Muscle layer of colon (tissue), 2 donors: ENCODE data around the gene CACNA1E.
"Not testable (repeated sequence)": the region's sequence is repeated elsewhere in the genome, so short reads cannot be mapped to it uniquely, and the experiment has no call there.

Experiments
- H3K27ac ChIP-seq: one replicate; pipeline ENCODE4 v1.7.0; 2013; ENCODE audit warnings: low read depth, mild to moderate bottlenecking, low read length, moderate library complexity
- H3K27me3 ChIP-seq, 2 donors: one replicate each; pipeline ENCODE4 v1.7.0; 2013; ENCODE audit warnings: low read length in 2 of 2, mild to moderate bottlenecking in 2 of 2; ENCODE audit not compliant: insufficient read depth in 2 of 2, control insufficient read depth in 1 of 2
- H3K36me3 ChIP-seq: one replicate; pipeline ENCODE4 v1.7.0; 2013; ENCODE audit warnings: mild to moderate bottlenecking, low read length; ENCODE audit not compliant: insufficient read depth
- H3K4me1 ChIP-seq: one replicate; pipeline ENCODE4 v1.7.0; 2013; ENCODE audit warnings: mild to moderate bottlenecking, low read length; ENCODE audit not compliant: insufficient read depth
- H3K4me3 ChIP-seq, 2 donors: one replicate each; pipeline ENCODE4 v1.7.0; 2013; ENCODE audit warnings: low read length in 2 of 2, low read depth in 1 of 2, mild to moderate bottlenecking in 1 of 2, moderate library complexity in 1 of 2
- H3K9ac ChIP-seq: one replicate; pipeline ENCODE4 v1.7.0; 2013; ENCODE audit warnings: low read length
- H3K9me3 ChIP-seq: one replicate; pipeline ENCODE4 v1.7.0; 2013; ENCODE audit warnings: mild to moderate bottlenecking, low read length
- donor health status: abdominal sarcoma.
- donor health status: Adenocarcinoma of cecum.

The CACNA1E gene

DNA sequence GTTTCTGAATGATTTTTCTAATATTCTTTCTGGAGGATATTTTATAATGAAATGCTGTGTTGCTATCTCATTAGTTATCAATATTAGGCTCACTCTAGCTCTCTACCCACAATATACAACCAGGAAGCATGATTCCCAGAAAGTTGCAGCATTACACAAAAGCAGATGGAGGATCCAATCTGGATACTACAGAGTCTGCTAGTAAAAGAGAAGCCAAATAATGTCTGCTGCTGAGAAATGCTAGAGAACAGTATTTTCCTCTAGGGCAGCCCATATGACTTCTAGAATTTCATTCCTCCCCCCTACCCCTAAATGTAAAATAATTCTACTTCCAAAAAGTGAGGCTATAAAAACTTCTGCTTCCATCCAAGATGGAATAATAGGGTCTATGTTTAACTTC is 338.4 kb downstream of the CACNA1E start:
- Histone ChIP-seq H3K4me1 (no peaks in the 10 kb centered on the region), H3K27me3 (no peaks in the 10 kb centered on the region), H3K27ac (no peak overlapping the region), H3K36me3 (no peaks in the 10 kb centered on the region), H3K9ac (no peak overlapping the region), H3K9me3 (no peaks in the 10 kb centered on the region), H3K4me3 (no peak overlapping the region)

- H3K36me3 ChIP-seq, H3K9ac ChIP-seq, H3K9me3 ChIP-seq, H3K4me1 ChIP-seq, H3K27me3 ChIP-seq, H3K4me3 ChIP-seq, H3K27ac ChIP-seq: not testable (repeated sequence)
Measured at GRCh38 chr1:181832173-181832880, 349.0 kb downstream of the CACNA1E start.

GRCh38 chr1:181846001-181846645 is 362.8 kb downstream of the CACNA1E start:
- Histone ChIP-seq H3K4me1 (no peaks in the 10 kb centered on the region), H3K27ac (no peak overlapping the region), H3K27me3 (no peaks in the 10 kb centered on the region), H3K9me3 (no peaks in the 10 kb centered on the region), H3K9ac (no peak overlapping the region), H3K36me3 (no peaks in the 10 kb centered on the region), H3K4me3 (no peak overlapping the region)

- no peaks in the 10 kb centered on the region for H3K4me1 ChIP-seq
- no peak overlapping the region for H3K27ac ChIP-seq
- no peaks in the 10 kb centered on the region for H3K36me3 ChIP-seq
- H3K9ac ChIP-seq, result no peak overlapping the region
- no peaks in the 10 kb centered on the region for H3K27me3 ChIP-seq
- H3K4me3 ChIP-seq, result no peak overlapping the region
- H3K9me3 ChIP-seq, result no peaks in the 10 kb centered on the region
Measured at GRCh38 chr1:181846681-181847080, 363.4 kb downstream of the CACNA1E start.

GRCh38 chr1:181849071-181849470 is 365.8 kb downstream of the CACNA1E start:
- no peak overlapping the region for H3K4me3 ChIP-seq
- H3K9ac ChIP-seq, result no peak overlapping the region
- H3K27ac ChIP-seq, result no peak overlapping the region
- no peaks in the 10 kb centered on the region for H3K4me1 ChIP-seq
- no peaks in the 10 kb centered on the region for H3K36me3 ChIP-seq
- H3K9me3 ChIP-seq, result no peaks in the 10 kb centered on the region
- H3K27me3 ChIP-seq, result no peaks in the 10 kb centered on the region

DNA sequence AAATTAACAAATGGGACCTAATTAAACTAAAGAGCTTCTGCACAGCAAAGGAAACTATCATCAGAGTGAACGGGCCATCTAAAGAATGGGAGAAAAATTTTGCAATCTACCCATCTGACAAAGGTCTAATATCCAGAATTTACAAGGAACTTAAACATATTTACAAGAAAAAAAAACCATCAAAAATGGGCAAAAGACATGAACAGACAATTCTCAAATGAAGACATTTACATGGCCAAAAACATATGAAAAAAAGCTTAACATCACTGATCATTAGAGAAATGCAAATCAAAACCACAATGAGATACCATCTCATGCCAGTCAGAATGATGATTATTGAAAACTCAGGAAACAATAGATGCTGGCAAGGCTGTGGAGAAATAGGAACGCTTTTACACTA is 370.9 kb downstream of the CACNA1E start:
- not testable (repeated sequence) for H3K27me3 ChIP-seq, H3K4me1 ChIP-seq, H3K4me3 ChIP-seq, H3K27ac ChIP-seq, H3K36me3 ChIP-seq, H3K9ac ChIP-seq, H3K9me3 ChIP-seq

DNA sequence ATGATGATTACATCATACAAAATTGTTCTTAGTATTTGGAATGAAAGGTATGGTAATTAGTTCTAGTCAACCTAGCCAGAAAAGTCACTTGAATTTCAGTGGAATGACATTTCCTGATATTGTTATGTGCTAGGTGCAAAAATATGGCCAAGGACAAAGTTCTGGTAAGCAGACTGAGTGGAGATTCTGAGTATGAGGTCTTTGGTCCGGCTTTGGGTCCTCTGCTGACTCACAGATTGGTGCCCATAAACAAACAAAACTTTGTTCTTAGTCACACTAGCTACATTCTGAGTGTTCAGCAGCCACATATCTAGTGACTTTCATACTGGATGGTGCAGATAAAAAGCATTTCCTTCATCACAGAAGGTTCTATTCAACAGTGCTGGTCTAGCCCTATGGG is 372.1 kb downstream of the CACNA1E start:
- no peaks in the 10 kb centered on the region for H3K9me3 ChIP-seq
- H3K9ac ChIP-seq, result no peak overlapping the region
- H3K4me1 ChIP-seq, result no peaks in the 10 kb centered on the region
- no peak overlapping the region for H3K27ac ChIP-seq
- no peaks in the 10 kb centered on the region for H3K27me3 ChIP-seq
- H3K36me3 ChIP-seq, result no peaks in the 10 kb centered on the region
- no peak overlapping the region for H3K4me3 ChIP-seq
